Endometrial microvascular endothelial cells (primary cell): ENCODE results near the gene DHRS9. TPM values are rescaled to one million over a fixed set of nuclear protein-coding genes. Genes with fewer than 3 reads are reported as not detected.
"Not testable (repeated sequence)": the region's sequence is repeated elsewhere in the genome, so short reads cannot be mapped to it uniquely, and the experiment has no call there.

ENCODE experiments used
- in situ Hi-C: cut with HindIII; loops from 2 replicates; pipeline ENCODE4 v1.10.0; 2017; ENCODE audit warnings: low sequenced_read_pairs, low pct_unique_long_range_greater_than_20kb; ENCODE audit errors: inconsistent ontology term
- total RNA-seq: library from RNA; depleted of rRNA; stranded (reverse); fragments of >200 nt; gene quantifications from one replicate; pipeline ENCODE4 v1.2.3, GENCODE V29; 2015; ENCODE audit errors: inconsistent ontology term

The DHRS9 gene
- total RNA-seq, 1 donor from 2014 or later, result not detected

DNA sequence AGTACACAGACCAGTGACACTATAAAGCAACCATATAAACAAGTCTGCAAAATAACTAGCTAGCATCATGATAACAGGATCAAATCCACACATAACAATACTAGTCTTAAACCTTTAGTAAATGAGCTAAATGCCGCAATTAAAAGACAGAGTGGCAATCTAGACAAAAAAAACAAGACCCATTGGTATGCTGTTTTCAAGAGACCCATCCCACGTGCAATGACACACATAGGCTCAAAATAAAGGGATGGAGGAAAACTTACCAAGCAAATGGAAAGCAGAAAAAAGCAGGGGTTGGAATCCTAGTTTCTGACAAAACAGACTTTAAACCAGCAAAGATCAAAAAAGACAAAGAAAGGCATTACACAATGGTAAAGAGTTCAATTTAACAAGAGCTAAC lies 14.8 kb upstream of the DHRS9 start:
- in situ Hi-C loops, result not testable (repeated sequence)

DNA sequence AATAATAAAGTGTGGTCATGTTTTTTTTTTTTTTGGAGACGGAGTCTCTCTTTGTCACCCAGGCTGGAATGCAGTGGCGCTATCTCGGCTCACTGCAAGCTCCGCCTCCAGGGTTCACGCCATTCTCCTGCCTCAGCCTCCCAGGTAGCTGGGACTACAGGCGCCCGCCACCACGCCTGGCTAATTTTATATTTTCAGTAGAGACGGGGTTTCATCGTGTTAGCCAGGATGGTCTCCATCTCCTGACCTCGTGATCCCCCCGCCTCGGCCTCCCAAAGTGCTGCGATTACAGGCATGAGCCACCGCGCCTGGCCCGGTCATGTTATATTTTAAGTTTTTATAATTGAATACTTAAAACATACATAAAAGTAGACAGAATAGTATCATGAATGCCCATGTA lies 5.2 kb upstream of the DHRS9 start:
- in situ Hi-C loops, result not testable (repeated sequence)

DNA sequence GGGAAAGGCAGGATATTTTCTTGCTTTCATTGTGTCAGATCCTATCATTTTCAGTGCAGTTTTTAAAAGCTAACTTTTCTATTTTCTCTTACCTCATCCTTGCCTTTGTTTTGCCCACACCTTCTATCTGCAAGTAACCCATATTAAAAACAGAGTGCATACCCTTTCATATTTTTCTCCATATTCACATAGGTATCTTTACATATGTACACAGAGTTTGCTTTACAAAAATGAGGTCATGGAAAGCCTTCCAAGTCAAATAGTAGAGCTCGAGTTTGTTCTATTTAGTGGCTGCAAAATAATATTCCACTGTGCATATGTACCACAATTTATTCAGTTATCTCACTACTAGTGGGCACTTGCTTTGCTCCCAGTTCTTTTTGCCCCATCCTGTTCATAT lies 3.9 kb upstream of the DHRS9 start:
- in situ Hi-C loops, result no loop called here

DNA sequence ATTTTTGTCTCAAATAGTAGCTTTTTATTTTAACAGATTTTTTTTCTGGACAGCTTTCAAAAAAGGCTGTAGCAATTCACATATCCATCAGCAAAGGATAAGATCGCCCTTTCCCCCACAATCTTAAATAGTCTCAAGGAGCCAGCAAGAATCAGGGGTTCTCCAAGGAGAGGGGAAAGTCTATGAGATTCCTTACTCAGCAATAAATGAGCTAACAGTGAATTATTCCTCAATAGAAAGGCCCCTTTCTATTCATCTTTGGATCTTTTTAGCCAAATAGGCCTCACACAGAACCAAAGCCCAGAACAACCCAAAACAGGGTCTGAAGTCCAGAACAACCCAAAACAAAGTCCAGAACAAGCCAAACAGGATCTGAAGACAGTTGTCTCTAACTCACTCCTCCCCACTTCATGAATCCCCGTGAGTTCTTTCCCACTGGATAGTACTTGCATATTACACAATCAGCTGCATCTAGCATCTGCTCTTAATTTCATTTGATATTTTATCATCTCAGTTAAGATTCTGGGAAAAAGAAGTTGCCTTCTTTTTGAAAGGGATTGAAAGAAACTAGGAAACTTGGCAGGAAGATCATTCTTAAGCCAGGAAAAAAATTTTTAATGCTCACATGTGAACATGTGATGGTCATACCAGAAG lies 3.4 kb upstream of the DHRS9 start:
- in situ Hi-C loops, result no loop called here

DNA sequence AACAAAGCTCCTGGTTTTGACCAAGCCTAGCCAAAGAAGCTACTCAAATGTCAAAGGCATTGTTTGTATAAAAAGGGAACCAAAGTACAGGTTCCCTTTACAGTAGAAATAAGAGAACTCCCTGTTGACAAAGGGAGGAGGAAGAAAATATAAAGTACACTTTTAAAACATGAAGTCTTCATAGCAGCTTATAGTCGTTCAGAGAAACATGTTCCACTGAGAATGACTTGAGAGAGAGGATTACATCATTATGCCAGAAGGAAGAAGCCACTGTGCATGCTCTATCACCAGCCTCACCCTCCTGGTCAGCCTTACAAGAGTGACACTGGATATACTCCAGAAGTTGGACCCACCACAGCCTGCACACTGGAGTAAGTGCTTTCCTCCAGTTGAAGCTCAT lies 2.5 kb upstream of the DHRS9 start:
- in situ Hi-C loops, result no loop called here

DNA sequence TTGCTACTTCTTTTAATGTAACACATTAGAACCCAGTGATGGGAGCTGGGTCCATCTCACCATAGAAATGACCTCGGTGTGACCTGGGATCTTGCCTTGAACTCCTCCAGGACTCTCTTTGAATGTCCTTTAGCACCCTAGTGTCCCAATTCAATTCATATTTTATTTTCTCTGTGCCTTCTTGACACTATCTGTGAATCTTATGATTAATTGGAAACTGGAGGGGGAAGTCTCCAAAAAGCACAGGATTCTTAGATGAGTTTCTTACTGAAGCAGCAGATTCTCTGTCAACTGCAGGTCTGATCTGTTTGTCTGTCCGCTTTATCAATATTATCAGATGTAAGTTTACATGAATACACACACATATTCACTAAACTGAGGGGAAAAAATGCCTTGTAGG lies 470 bp downstream of the DHRS9 start:
- in situ Hi-C loops, result no loop called here

DNA sequence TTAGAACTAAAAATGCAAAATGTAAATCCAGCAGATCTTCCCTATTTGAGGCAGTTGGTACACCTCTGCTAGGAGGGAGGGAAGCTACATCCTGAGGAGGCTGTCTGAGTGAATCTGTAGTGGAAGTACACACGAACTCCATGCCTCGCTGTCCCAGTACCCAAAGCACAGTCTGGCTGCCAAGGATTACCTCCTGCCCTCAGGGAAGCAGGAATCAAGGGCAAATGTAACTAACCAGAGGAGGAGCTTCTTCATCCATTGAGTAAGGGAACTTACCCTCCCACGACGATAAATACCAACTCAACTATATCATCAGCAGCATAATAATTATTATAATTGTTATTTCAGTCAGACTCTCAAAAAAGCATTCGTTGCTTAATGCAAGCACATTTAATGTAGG lies 2.1 kb downstream of the DHRS9 start:
- in situ Hi-C loops, result no loop called here

DNA sequence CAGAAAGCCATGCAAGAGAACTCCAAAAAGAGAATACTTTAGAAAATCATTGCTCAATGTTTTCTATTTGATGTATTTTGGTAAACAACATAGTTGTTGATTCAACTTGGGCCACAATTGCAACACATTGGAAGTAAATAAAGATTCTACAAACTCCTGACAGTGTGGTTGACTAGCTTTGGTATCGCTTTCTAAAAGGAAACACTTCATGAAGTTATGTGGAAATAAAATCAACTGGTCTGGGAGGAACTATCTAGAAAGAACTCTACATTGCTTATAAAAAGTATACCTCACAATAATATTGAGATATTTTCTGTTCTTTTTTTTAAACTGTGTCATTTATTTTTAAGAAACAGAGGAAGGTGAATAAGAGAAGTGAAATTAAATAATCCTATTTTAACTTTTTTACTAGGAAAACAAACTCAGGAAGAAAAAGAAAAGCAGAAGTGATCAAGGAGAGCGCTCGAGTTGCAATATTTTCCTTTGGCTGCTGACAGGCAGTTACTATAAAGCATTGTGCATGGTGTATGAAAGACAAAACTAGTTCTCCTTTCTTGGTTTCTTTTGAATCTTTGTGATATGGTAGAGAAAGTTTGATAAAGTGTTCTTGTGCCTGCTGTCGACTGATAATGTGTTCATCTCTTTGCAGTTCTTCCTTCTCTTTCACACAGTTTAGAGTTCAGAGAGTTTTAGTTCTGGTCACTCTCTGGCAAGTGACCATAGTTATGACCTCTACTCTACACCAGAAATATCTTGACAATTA lies 3.0 kb downstream of the DHRS9 start:
- in situ Hi-C loops, result no loop called here

DNA sequence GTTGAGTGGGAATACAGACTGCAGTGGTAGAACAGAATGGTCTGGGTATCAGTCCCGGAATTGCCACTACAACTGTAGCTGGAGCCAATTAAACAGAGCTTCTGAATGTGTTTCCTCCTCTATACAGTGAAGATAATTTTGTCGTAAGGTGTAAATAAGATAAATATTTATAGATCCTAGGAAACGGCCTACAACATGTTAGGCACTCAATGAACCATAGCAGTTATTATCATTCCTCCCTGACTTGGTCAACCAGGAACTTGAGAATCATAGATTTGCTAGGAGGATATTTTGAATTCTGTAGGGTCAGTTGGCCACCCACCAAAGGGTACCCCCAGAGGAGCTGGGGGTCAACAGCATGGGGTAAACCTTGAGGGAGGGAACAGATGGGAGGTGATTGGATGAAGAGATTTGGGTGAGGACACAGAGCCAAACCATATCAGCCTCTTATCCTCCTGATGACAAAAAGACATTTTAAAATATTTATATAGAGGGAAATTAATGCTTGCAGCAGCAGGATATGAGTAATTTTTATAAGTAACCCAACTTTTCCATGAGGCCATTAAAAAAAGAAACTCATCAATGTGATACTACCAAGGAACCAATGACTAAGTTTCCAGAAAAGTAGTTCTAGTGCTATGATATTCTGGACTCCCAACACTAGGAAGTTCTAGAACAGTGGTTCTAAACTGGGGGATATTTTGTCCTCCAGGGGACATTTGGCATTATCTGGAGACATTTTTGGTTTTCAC lies 4.0 kb downstream of the DHRS9 start:
- in situ Hi-C loops, result no loop called here

DNA sequence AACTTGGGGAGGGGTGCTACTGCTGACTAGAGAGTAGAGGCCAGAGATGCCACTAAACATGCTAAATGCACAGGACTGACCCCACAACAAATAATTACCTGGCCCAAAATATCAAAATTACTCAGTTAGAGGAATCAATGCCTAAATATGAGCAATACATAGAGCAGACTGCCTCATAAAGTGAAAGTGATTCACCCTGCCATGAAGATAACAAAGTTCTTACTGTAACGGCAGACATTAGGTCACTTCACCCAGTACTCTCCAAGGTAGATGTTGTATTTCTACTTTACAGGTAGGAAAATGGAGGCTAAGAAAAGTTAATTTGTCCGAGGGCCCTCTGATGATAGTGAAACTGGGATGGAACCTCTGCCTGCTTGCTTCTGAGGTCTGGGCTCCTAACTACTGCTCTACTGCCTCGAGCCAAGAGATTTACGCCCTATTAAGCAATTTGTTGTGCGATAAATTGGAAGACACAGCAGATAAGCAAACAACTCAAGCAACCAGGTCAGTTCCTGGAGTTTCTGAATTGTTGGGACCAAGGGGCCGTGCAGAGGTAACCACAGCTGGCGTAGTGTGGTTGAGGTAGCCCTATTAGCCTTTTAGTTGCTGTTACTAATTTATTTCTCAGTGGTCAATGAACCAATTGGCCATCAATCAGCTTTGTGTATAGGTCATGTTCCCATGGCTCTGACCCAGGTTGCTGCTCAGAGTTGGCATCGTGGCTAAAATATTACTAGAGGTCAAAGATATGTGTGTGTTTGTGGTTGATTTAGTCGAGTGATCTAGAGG lies 4.8 kb downstream of the DHRS9 start:
- in situ Hi-C loops, result no loop called here

DNA sequence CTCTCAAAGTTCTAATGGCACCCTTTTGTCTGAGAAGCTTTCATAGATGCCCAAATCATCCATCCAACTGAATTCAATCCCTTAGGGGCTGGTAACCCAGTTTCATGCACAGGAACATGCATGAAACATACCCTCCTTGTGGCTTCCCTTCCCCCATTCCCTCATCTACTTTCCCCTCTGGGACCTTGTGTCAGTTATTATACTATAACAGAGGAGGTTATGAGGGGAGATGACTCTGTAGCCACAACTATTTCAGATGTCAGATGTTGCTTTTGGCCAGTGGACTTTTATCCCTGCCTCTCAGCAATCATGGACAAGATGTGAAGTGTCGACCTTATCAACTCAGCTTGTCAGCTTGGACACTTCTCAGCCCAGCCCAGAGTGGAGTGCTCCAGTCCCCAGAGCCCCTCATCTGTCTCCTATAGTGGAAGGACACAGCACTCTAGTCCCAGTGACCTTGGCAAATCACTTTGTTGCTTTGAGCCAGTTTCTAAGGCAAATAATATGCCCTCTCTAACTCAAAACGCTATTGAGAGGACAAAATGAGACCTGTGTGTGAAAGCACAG lies 8.4 kb downstream of the DHRS9 start:
- in situ Hi-C loops, result no loop called here

DNA sequence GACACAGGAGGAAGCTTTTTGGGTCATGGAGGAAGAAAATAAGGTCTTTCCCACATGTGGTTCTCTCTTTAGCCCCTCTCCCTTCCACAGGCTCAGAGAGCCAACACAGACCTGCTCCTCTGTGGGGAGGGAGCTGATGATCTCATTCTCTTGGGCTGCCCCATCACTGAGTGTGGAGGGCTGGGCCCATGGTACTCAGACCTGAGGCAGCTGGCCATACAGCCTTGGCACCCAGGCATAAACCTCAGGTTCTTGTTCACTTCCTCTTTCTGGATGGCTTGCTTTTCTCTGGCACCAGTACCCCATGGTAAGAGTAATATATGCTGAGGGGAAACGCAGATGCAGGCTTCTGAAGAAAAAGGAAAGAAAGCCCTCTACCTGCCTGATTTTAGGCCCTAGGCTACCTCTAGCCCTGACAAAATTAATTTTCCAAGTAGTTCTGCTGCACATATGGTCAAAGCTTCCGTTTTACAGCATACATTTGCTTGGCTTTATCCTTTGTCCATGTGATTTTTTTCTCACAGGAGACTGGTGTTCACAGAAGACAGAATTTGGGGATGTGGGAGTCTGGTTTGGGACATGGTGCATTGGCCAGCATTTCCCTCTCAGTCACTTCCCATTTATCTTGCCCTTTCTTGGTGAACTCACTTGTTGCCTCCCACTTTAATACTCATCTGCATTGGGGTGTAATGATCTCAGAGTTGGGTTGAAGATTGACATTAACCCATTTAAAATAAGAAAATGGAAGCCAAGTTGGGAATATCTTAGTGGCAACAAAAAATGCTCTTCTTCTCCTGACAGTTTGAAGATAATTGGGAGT lies 11.1 kb downstream of the DHRS9 start:
- in situ Hi-C loops, result no loop called here

DNA sequence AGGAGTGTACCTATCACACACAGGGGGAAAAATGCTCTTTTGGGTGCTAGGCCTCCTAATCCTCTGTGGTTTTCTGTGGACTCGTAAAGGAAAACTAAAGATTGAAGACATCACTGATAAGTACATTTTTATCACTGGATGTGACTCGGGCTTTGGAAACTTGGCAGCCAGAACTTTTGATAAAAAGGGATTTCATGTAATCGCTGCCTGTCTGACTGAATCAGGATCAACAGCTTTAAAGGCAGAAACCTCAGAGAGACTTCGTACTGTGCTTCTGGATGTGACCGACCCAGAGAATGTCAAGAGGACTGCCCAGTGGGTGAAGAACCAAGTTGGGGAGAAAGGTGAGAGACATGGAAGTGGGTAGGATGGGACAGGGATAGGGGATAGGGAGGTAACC lies 12.2 kb downstream of the DHRS9 start:
- in situ Hi-C loops, result no loop called here

DNA sequence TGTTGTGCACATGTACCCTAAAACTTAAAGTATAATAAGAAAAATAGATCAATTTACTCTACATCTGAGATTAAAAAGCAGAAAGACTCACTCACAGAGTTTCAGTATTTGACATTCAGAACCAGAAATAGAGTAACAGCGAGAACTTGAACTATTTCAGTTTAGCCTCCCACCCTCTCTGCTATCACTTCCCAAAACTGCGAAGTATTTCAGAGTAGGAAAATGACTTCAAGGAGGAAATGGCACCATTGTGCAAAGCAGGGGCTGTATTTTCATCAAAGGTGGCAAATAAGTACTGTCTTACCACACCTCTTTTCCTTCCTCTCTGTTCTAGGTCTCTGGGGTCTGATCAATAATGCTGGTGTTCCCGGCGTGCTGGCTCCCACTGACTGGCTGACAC lies 13.6 kb downstream of the DHRS9 start:
- in situ Hi-C loops, result no loop called here

DNA sequence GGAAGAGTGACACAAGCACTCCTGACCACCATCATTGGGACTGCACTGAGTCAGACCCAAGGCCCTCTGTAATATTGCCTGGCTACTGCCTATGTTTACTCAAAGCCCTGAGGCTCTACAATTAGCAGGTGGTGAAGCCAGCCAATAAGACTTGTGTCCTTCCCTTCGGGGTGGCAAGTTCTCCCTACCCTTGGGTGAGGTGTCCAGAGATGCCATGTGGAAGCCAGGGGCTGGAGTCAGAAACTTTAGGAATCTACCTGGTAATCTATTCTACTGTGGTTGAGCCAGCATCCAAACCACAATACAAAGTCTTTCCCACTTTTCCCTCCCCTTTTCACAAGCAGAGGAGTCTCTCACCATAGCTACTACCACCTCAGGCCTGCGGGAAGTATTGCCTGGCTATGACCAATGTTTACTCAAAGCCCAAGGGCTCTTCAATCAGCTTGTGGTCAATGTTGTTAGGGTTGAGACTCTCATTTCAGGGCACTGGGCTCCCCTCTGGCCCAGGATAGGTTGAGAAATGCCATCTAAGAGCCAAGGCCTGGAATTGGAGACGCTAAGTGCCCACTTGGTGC lies 17.6 kb downstream of the DHRS9 start:
- in situ Hi-C loops, result no loop called here

DNA sequence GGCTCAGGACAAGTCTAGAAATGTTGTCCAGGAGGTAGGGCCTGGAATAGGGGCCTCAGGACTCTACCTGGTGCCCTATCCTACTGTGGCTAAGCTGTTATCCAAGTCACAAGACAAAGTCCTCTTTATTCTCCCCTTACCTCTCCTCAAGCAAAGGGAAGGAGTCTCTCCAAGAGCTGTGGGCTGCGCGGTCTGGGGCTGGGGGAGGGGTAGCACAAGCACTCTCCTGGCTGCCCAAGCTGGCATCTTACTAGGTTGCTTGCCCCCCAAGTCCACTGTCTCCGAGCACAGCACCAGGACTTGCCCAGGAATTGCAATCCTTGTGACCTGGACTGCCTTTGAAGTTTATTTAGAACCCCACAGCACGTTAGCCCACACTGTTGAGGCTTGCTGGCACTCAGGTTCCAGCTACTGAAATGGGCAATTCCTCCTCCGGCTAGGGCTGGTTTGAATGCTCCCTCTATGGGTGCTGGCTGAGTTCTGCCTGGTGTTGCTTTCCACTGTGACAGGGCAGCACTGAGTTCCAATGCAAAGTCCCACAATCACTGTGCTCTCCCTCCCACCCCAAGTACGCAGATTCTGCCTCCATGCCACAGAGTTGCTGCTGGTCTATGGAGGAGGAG lies 18.5 kb downstream of the DHRS9 start:
- in situ Hi-C loops, result no loop called here

DNA sequence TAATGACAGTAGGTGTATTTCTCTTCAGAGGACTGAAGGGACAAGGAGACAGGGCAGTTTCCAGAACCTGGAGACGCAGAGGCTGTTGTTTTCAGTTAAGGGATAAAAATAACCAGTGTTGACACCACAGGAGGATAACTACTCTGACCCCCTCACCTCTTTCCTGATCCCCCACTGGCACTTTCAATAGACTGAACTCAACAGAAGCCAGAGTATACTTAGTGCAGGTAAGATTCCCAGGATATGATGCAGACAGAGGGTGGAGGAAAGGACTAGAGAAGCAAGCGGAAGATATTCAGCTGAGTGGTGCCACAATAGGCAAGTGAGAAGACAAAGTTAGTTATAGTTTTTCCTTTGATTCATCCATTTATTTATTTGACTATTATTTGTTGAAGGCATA lies 19.8 kb downstream of the DHRS9 start:
- in situ Hi-C loops, result no loop called here
